Right lobe of liver (tissue), 4 donors: Measurements from ENCODE around the gene HDAC10.

Source experiments
- POLR2A ChIP-seq: fragments of 450-650 bp; IDR thresholded peaks from one replicate; pipeline ENCODE4 v1.6.1; 2017; ENCODE audit warnings: antibody characterized with exemption, mild to moderate bottlenecking
- TF ChIP-seq, protein P1 (sequence below), 4 donors: fragments of 200-600 bp in 3 of 4; fragments of 450-650 bp in 1 of 4; IDR thresholded peaks; one replicate each; pipeline versions ENCODE4 v1.5.1 to v1.8.0; 2016 to 2022; ENCODE audit warnings: antibody characterized with exemption in 4 of 4, mild to moderate bottlenecking in 2 of 4
- donor health status: DM: no; HTN: no; CAD: no.
- donor health status: DM: no; HTN: no; CAD: no.
- donor health status: DM: no; HTN: yes; CAD: no.

DNA sequence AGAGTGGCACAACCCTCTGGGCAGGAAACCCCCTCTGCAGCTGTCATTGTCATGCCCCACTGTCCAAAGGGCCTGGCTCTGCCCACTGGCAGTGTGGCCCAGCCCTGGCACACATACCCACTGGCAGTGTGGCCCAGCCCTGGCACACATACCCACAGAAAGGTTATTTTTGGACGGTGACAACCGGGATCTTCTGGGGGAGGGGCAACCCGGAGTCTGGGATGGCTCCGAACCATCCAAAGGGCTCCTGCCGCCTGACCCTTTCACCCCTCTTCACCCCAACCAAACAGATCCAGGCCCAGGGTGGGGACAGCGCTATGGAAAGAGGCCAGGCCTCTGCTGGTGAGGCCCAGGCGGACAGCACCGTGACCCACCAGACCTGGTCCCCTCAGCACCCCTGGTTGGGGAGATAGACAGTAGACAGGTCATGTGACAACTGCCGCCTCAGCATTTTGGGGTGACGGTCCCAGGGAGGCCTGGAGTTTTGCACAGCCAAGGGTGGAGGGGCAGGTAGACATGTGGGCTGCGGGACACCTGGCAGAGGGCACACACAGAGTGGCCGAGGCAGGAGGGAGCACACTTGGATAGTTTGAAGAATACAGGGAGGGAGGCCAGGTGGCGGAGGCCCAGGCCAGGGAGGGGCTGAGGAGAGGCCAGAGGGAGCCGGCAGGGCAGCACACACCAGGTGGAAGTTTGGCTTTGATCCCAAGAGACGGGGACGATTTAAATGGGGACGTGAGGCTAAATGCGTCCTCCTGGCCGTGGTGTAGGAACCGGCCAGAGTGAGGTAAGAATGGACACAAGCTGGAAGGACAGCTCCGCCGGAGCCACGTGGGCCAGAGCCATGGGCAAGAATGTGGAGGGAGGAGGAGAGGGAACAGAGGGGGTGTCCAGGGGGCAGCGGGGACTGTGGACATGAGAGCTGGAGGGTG, 7.6 kb upstream of the HDAC10 start:
- TF ChIP-seq, protein P1, sequence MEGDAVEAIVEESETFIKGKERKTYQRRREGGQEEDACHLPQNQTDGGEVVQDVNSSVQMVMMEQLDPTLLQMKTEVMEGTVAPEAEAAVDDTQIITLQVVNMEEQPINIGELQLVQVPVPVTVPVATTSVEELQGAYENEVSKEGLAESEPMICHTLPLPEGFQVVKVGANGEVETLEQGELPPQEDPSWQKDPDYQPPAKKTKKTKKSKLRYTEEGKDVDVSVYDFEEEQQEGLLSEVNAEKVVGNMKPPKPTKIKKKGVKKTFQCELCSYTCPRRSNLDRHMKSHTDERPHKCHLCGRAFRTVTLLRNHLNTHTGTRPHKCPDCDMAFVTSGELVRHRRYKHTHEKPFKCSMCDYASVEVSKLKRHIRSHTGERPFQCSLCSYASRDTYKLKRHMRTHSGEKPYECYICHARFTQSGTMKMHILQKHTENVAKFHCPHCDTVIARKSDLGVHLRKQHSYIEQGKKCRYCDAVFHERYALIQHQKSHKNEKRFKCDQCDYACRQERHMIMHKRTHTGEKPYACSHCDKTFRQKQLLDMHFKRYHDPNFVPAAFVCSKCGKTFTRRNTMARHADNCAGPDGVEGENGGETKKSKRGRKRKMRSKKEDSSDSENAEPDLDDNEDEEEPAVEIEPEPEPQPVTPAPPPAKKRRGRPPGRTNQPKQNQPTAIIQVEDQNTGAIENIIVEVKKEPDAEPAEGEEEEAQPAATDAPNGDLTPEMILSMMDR (IDR thresholded peaks at IDR 0.05), result no peak
- TF ChIP-seq POLR2A, result no peak
